PFSK-1 (cell line): ENCODE measurements around the gene DNAH7.

Source experiments
- FOXP2 ChIP-seq: optimal IDR thresholded peaks from 2 replicates; pipeline ENCODE3; 2011; ENCODE audit warnings: borderline replicate concordance, control low read depth, inconsistent platforms; ENCODE audit not compliant: insufficient read depth; ENCODE audit errors: extremely low read length, extremely low read depth
- POLR2AphosphoS5 ChIP-seq: IDR thresholded peaks from 2 replicates; pipeline ENCODE4 v1.6.1; 2012; ENCODE audit warnings: low read depth, mild to moderate bottlenecking, control low read depth, low read length, moderate library complexity
- SIN3A ChIP-seq: IDR thresholded peaks from 2 replicates; pipeline ENCODE4 v1.6.1; 2012; ENCODE audit warnings: mild to moderate bottlenecking, low read length, moderate library complexity, borderline replicate concordance; ENCODE audit not compliant: insufficient read depth
- TAF1 ChIP-seq: IDR thresholded peaks from 2 replicates; pipeline ENCODE4 v1.6.1; 2012; ENCODE audit warnings: low read length, control low read depth, borderline replicate concordance; ENCODE audit not compliant: insufficient read depth
- TF ChIP-seq, protein P1 (sequence below), 2 experiments: IDR thresholded peaks; 2 replicates each; pipeline versions ENCODE4 v1.6.1 to v1.8.0; 2011 to 2012; ENCODE audit warnings: low read depth in 2 of 2, low read length in 2 of 2, control low read depth in 1 of 2, inconsistent platforms in 1 of 2, mild to moderate bottlenecking in 1 of 2, moderate library complexity in 1 of 2; ENCODE audit not compliant: insufficient read depth in 1 of 2

The DNAH7 gene

DNA sequence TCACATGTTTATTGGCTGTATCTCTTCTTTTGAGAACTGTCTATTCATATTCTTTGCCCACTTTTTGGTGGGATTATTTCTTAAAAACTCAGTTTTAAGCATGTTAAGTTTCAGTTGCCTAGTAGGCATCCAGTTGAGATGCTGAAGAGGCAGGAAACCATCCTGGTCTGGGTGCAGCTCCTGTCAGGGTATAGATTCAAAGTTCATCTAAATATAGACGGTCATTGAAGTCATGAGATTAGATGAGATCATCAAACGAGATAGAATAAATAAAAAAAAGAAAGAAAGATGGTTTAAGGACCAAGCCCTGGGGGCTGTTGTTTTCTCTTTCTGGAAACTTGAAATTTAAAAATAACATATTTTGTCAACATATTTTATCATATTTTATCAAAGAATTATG is 9.2 kb upstream of the DNAH7 start:
- TF ChIP-seq, protein P1, sequence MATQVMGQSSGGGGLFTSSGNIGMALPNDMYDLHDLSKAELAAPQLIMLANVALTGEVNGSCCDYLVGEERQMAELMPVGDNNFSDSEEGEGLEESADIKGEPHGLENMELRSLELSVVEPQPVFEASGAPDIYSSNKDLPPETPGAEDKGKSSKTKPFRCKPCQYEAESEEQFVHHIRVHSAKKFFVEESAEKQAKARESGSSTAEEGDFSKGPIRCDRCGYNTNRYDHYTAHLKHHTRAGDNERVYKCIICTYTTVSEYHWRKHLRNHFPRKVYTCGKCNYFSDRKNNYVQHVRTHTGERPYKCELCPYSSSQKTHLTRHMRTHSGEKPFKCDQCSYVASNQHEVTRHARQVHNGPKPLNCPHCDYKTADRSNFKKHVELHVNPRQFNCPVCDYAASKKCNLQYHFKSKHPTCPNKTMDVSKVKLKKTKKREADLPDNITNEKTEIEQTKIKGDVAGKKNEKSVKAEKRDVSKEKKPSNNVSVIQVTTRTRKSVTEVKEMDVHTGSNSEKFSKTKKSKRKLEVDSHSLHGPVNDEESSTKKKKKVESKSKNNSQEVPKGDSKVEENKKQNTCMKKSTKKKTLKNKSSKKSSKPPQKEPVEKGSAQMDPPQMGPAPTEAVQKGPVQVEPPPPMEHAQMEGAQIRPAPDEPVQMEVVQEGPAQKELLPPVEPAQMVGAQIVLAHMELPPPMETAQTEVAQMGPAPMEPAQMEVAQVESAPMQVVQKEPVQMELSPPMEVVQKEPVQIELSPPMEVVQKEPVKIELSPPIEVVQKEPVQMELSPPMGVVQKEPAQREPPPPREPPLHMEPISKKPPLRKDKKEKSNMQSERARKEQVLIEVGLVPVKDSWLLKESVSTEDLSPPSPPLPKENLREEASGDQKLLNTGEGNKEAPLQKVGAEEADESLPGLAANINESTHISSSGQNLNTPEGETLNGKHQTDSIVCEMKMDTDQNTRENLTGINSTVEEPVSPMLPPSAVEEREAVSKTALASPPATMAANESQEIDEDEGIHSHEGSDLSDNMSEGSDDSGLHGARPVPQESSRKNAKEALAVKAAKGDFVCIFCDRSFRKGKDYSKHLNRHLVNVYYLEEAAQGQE (IDR thresholded peaks at IDR 0.05; ENCODE audit: insufficient read depth in 1 of 2, low read depth in 2 of 2, low read length in 2 of 2), result no peak
- no peak for TF ChIP-seq TAF1
- TF ChIP-seq POLR2AphosphoS5, result no peak
- TF ChIP-seq SIN3A, result no peak
- TF ChIP-seq FOXP2, result no peak

DNA sequence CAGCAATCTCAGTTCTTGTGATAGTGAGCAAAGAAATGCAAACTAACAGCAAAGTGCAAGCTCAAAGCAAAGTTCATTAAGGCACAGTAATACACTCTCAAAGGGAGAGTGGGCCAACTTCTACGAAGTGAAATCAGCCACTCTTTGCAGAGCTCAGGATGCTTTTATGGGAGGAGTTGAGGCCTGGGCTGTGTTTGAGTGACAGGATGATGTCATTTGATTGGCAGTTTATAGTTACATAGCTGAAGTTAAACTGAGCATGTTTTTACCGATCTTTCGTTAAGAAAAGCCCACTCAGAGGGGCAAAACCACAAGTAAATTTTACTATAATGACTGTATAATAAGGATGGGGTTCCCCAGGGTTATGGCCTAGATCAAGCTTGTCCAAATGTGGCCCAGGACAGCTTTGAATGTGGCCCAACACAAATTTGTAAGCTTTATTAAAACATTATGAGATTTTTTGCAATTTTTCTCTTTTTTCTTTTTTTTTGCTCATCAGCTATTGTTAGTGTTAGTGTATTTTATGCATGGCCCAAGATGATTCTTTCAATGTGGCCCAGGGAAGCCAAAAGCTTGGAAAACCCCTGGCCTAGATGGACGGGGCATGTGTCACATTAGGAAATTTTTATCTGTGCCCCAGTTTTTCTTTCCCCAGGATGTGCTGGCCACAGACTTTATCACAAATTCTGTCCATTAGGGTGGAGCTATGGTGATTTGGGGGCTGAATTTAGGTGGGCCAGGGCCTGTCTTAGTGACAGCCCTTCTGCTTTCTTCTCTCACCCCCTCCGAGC is 8.3 kb upstream of the DNAH7 start:
- TF ChIP-seq TAF1 (no peak), SIN3A (no peak), POLR2AphosphoS5 (no peak), FOXP2 (no peak)
- TF ChIP-seq, protein P1 (IDR thresholded peaks at IDR 0.05; ENCODE audit: insufficient read depth in 1 of 2, low read depth in 2 of 2, low read length in 2 of 2), result no peak

DNA sequence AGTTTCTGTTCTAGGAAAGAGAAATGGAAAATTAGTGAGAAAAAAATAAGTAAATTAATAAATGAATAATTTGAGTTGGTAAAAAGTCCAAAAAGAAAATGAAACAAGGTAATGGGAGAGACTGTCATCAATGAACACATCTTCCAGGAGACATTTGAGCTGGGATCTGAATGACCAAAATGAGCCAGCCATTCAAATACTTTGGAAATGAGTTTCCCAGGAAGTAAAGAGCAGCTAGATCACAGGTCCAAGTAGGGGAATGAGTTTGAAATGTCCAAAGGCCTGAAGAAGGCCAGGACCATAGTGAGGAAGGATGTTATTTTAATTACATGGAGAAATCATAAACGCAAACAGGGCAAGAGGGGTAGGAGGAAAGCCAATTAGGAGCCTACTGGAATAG is 6.6 kb upstream of the DNAH7 start:
- no peak for TF ChIP-seq POLR2AphosphoS5
- TF ChIP-seq FOXP2, result no peak
- TF ChIP-seq SIN3A, result no peak
- TF ChIP-seq, protein P1 (IDR thresholded peaks at IDR 0.05; ENCODE audit: insufficient read depth in 1 of 2, low read depth in 2 of 2, low read length in 2 of 2), result no peak
- no peak for TF ChIP-seq TAF1

DNA sequence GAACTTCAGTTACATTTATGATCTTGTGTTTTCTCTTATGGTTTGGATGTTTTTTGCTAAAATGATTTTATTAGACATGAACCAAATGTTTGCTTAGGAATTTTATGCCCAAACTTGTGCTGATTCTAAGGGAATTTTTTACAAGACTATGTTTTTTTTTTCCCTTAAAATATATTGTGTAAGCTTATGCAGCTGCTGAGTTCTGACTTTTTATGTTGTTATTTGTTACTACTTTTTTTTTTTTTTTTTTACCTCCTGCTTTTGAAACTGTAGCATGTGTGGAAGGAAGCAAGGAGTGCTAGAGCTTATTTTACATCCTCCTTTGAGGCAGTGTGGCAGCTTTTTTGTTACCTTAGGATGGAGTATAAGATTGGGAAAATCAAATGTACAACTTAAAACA is 6.0 kb upstream of the DNAH7 start:
- TF ChIP-seq, protein P1 (IDR thresholded peaks at IDR 0.05; ENCODE audit: insufficient read depth in 1 of 2, low read depth in 2 of 2, low read length in 2 of 2), result no peak
- TF ChIP-seq POLR2AphosphoS5 (no peak), SIN3A (no peak), FOXP2 (no peak), TAF1 (no peak)

DNA sequence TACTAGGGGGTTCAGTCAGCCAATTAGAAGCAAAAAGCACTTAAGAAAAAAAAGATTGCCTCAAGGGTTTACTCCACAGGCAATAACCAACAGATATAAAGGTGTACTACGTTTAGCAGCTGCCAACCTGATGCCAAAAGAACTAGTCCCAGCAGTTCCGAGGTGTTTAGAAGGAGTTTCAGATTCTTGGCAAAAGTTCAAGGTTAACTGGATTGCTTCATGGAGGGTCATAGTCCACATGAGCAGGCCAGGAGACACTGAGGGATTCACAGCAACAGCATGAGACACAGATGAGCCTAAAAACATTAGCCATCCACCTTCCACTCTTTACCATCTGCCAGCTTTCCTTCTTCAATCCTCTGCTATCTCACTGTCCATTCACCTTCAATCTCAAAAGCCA is 4.9 kb upstream of the DNAH7 start:
- TF ChIP-seq, protein P1 (IDR thresholded peaks at IDR 0.05; ENCODE audit: insufficient read depth in 1 of 2, low read depth in 2 of 2, low read length in 2 of 2), result no peak
- TF ChIP-seq FOXP2, result no peak
- TF ChIP-seq TAF1, result no peak
- no peak for TF ChIP-seq POLR2AphosphoS5
- no peak for TF ChIP-seq SIN3A
